Myocyte (in vitro differentiated cells): Measurements from ENCODE around the gene CDYL. TPM values are rescaled to one million over a fixed set of nuclear protein-coding genes. Genes with fewer than 3 reads are reported as not detected.

ENCODE experiments used
- DNase-seq: peaks from one replicate; pipeline ENCODE4 v3.0.0-alpha.2; 2012; ENCODE audit warnings: low read depth
- total RNA-seq: library from RNA; depleted of rRNA; stranded (reverse); fragments of >200 nt; gene quantifications from 2 replicates; pipeline ENCODE4 v1.2.3, GENCODE V29; 2014

Gene CDYL
- total RNA-seq, 1 donor from 2014 or later = 23.6 TPM

DNA sequence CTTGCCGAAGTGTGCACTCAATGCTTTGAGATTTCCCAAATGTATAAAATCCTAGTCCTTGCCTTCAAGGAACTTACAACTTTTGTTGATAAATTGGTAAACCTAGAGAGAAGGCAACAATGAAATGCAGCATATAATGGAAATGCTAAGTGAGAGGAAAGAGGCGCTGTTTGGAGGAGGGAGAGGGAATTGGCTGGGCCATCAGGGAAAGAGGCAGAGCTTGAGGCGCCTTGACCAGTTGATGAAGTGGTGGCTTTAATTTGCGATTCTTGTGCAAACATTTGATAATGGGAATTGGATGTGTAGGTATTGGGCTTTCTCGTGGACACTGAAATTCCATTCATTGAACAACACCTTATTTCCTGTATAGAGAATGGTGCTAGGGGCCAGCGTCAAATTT is 1.9 kb upstream of the CDYL start:
- no peak for DNase-seq

- DNase-seq = no peak
These were observed 1.3 kb upstream of the CDYL start for GRCh38 chr6:4774715-4775493.

DNA sequence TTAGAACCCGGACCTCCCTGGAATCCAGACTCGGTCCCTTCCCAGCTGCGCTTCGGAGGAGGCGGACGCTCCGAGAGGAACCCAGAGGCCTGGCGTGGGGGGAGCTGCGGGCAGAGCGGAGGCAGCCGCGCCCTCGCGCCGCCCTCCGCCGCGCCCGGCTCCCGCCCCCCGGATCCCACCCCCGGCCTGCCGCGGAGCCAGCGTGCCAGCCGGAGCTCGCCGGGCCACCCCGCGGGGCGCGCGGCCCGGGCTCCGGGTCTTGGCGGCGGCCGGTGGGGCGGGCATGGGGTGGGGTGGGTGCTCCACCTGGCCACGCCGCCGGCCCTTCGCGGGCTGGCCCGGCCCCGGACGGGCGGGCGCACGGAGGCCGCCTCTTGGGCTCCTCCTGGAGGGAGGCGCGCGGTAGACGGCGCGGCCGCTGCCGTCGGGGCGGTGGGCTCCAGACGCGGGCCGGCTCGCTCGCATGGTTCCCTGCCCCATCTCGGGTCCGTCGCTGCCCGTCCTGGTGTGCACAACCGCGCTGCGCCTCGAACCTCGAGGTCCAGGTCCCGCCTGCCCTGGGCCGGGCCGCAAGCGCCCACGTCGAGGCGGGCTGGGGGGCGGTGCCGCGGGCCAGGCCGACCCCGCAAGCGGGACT is 592 bp upstream of the CDYL start:
- no peak for DNase-seq

- peak; percentile 51 for DNase-seq
These were observed 539 bp downstream of the CDYL start for GRCh38 chr6:4776493-4777393.

GRCh38 chr6:4777394-4777935 is 1.3 kb downstream of the CDYL start:
- no peak for DNase-seq

- no peak for DNase-seq
These were observed 1.9 kb downstream of the CDYL start for GRCh38 chr6:4778086-4778485.

GRCh38 chr6:4780360-4780812 is 4.2 kb downstream of the CDYL start:
- peak; percentile 10 for DNase-seq

DNA sequence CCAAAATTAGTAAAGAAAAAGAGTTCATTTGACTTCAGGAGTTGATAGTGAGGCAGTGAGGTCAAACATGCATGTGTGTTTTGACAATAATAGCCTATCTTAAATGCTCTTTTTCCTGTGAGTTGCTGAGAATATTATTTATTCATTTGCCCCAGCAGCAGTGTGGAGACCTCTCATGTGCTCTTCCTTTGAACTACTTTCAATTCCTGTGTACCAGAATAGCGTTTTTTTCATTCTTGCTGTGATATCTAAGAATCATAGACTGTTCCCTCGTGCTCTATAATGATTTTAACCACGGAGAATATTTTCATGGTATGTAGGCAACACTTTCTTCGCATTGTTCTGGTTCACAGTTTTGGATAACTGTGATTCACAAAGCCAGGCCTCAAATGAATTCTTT is 5.2 kb downstream of the CDYL start:
- DNase-seq = no peak

DNA sequence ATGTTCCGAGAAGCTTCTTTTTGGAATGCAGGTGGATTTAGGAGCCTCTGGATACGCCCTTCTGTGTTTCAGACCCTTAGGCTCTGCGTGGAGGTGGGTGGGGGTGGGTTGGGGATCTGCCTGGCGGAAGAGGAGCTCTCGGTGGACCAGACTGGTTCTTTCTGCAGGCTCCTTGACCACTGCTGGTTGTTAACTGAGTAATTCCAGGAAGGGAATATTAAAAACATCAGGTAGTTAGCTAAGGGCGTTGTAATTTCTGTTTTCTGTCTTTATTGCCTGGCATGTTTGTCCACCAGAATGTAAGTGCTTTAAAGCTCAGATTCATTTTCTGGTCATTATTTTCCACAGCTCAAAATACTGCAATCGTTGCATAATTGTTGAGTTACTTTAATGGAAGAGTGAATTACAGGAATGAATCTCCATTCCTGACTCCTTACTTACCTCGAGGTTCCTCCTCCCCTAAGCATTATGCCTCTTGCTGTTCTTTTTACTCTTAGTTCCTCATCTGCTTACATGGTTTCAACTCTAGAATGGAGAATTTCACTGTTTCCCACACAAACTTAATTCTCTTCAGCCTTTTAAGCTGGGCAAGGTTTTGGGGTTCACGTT is 5.9 kb downstream of the CDYL start:
- DNase-seq = no peak

- DNase-seq = no peak
These were observed 10.8 kb downstream of the CDYL start for GRCh38 chr6:4786996-4787395.

- DNase-seq = no peak
These were observed 12.3 kb downstream of the CDYL start for GRCh38 chr6:4788482-4788881.

DNA sequence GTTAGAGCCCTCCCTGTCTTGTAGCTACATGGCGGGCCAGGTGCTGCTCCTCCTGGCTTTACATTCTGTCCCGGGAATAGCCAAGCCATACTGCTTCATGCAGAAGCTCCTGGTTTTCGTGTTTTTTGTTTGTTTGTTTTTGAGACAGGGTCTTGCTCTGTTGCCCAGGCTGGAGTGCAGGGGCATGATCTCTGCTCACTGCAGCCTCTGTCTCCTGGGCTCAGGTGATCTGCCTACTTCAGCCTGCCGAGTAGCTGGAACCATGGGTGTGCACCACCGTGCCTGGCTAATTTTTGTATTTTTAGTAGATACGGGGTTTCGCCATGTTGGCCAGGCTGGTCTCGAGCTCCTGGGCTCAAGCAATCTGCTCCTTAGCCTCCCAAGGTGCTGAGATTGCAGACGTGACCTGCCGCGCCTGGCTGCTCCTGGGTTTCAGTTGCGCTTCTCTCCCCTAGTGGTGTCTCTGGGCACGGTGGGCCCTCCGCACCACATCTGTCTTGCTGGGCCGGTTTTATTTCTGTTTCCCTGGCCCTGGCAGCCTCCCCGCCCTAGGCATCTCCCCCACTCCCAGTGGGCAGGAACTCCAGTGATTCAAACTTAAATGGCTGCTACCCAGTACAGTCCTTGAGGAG is 12.9 kb downstream of the CDYL start:
- DNase-seq = no peak

DNA sequence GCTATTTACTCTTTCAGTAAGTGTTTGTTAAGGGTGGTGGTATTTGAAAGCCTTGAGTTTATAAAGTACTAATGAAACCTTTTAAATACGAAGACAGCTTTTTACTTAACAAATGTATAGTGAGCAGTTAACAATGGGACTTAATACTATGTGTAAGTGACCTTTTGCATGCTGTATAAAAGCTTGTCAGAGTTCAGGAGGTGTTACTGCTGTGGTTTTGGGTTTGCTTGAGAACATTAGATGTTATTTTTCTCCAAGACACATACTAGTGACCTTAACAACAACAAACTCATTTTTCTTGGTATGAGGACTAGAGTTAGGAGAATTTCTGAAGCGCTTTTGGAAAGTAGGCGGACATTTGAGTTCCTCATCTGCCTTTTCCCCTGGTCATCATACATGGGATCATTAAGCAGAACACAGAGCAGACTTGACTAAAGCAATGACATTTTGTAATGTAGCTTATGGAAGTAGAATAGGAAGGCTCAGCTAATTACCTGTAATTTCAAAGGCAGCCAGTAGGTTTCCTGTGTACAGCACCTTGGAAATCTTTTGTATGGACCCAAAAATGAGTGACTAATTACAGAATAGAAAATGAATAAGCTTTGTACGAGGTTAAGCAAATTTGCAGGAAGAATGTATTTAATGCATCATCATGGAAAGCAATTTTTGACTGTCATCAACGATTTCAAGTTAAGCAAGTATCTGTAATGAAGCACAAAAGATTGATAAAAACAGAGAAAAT is 14.1 kb downstream of the CDYL start:
- DNase-seq = no peak

GRCh38 chr6:4794140-4794707 is 18.0 kb downstream of the CDYL start:
- DNase-seq = no peak

GRCh38 chr6:4797587-4797986 is 21.4 kb downstream of the CDYL start:
- no peak for DNase-seq

GRCh38 chr6:4799912-4800311 is 23.7 kb downstream of the CDYL start:
- DNase-seq = no peak

GRCh38 chr6:4800662-4801061 is 24.5 kb downstream of the CDYL start:
- DNase-seq = no peak

DNA sequence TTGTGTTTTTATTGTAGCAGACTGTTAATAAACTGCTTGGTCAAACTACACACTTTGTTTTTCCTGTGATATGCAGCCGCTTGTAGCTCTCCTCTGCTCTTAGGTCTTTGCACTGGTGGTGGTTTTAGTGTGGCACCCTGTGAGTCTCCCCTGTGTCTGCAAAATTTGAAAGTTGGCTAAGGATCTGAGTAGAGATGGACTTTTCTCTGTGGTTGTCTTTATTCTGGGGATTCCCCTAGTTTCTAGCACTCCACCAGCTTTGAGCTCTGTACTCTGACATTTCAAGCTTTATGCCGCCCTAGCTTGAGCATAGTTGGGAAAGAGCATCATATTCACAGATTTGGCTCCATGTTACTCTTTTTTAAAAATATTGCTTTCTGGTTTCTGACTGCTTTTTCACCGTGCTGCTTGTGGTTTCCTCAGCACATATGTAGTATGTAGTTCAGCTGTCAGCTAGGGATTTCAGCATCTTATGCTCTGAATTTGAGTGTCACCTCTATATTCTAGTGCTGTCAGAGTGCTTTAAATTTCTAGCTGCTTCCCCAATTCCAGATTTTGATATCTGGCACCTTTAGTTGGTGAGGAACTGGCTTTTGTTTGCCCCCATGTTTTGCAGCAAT is 25.4 kb downstream of the CDYL start:
- DNase-seq = no peak

GRCh38 chr6:4802312-4802935 is 26.2 kb downstream of the CDYL start:
- DNase-seq = no peak
